ENCODE measurements around the gene FMO1.

FMO1 gene

DNA sequence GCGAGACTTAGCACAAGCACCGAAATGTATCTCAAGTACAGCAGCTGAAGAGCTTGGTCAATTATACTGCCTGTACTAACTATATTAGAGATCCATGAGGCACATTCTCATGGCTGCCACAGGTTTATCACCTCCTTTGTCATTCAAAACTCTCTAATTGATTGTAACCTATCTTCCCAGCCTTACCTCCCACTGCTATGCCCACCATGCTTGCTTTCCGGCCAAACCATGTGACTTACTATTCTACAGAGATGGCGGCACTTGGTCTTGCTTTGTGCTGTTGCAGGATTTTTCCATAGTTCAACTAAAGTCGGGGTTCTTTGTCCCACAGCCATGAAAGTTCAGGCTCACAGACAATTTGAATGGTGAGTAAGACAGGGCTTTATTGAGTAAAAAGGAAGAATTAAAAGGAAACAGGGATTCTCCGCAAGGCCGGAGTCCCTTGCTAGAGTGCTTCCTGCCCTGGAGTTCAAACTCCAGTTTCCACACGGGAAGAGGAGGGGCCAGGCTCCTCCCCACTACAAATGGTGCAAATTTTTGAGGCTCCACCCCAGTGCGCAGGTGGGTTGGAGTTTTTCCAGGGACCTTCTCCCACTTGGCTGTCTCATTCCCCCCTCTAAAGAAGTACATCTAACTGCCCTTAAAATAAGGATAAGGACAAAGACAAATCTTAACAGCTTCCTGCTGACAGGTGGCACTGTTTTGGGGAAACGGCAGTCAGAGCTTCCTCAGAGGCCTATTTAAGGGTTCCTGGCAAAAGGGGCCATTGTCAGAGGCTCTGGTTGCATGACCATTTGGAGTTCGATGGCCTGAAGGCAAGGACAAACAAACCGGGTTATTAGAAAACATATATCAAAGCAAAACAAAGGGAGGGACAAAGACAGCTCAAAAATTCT is 34.5 kb upstream of the FMO1 start:
- TF ChIP-seq, protein P1, sequence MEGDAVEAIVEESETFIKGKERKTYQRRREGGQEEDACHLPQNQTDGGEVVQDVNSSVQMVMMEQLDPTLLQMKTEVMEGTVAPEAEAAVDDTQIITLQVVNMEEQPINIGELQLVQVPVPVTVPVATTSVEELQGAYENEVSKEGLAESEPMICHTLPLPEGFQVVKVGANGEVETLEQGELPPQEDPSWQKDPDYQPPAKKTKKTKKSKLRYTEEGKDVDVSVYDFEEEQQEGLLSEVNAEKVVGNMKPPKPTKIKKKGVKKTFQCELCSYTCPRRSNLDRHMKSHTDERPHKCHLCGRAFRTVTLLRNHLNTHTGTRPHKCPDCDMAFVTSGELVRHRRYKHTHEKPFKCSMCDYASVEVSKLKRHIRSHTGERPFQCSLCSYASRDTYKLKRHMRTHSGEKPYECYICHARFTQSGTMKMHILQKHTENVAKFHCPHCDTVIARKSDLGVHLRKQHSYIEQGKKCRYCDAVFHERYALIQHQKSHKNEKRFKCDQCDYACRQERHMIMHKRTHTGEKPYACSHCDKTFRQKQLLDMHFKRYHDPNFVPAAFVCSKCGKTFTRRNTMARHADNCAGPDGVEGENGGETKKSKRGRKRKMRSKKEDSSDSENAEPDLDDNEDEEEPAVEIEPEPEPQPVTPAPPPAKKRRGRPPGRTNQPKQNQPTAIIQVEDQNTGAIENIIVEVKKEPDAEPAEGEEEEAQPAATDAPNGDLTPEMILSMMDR (IDR thresholded peaks at IDR 0.05) = no peak

DNA sequence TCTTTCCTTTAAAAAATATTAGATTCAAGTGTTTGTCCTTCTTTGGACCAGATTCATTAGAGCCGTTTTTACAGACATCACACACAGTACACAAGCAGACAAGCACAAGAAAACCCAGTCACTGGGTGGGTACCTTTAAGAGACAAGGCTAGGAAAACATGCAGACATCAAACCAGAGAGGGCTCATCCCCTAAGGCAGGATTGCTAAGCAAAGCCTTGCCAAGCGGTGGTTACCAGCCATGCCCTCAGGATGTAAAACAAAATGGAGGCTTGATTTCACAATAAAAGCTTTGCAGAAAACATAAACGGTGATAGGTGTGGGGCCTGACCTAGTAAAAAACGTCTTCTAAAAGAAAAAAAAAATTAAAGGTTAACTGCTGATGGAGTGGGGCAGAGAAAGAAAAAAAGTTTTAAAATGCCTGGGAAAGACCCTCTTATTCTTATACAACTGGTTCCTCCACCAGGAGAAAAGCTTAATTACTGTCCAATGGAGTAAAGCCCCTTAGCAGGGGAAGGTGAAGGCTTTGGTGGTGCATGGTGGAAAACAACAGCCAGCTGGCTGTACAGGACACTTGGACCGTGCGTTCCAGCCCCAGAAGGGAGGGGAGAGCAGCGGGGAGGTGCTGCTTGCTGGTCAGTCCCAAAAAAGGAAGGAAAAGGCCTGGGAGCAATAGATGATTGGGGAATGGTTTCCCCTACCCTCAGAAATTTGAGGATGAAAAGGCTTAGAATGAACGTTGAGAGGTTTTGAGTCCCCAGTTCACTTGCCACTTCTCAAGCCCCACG is 30.4 kb upstream of the FMO1 start:
- TF ChIP-seq, protein P1 (IDR thresholded peaks at IDR 0.05) = no peak

DNA sequence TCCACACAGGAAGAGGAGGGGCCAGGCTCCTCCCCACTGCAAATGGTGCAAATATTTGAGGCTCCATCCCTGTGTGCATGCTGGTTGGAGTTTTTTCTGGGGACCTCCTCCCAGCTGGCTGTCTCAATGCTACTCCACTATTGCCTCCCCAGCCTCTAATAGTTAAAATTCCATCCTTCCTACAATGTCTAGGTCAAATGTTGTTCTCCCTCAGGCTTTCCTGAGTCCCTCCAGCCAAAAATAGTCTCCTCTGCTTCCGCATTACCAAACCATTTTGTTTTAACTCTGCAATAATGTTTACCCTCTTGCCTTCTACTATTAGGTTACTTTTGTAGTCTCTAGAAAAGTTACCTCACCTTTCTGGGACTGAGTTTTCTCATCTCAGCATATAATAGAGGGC is 29.6 kb upstream of the FMO1 start:
- TF ChIP-seq, protein P1 (IDR thresholded peaks at IDR 0.05) = no peak

- TF ChIP-seq, protein P1 (IDR thresholded peaks at IDR 0.05) = no peak
Observed at GRCh38 chr1:171219346-171220080, 28.8 kb upstream of the FMO1 start.

DNA sequence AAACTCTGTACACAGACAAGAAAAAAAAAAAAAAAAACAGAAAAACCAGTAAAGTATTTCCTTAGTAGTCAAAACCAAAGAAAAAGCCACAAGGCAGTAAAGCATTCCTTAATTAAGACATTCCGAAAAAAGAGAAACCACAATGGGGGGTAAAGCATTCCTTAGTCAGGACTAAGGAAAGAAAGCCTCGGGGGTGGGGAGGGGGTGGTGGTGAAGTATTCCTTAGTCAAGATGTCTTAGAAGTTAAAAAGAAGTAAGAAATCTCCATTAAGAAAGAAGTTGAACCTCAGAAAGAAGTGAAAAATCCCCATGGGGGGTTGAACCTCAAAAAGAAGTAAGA is 28.2 kb upstream of the FMO1 start:
- TF ChIP-seq, protein P1 (IDR thresholded peaks at IDR 0.05) = no peak

DNA sequence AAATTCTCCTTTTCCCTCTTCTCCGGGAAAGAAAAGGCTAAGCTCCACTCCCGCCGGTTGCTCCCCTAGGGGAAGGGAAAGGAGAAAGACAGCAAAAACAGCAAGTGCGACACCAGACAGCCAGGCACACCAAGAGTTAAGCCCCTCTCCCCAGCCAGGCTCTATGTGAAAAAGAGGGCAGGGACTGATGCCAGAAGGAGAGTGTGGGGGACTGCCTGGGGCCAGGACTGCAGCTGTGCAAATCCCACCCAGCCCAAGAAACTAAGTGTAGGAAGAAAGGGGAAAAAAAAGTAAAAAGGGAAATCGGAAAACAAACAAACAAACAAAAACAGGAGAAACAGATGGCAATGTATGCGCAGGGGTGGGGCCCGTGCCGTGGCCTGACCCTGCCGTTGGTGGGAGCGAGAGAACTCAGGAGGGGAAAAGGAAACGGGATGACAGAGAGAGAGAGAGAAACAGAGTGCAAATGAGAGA is 27.7 kb upstream of the FMO1 start:
- TF ChIP-seq, protein P1 (IDR thresholded peaks at IDR 0.05) = no peak

Data from LNCAP (cell line).